ENCODE results near the gene ABCC8. TPM values are rescaled to one million over a fixed set of nuclear protein-coding genes. Genes with fewer than 3 reads are reported as not detected.

The ABCC8 gene
- total RNA-seq, 1 donor from 2014 or later, result 80.5 TPM

DNA sequence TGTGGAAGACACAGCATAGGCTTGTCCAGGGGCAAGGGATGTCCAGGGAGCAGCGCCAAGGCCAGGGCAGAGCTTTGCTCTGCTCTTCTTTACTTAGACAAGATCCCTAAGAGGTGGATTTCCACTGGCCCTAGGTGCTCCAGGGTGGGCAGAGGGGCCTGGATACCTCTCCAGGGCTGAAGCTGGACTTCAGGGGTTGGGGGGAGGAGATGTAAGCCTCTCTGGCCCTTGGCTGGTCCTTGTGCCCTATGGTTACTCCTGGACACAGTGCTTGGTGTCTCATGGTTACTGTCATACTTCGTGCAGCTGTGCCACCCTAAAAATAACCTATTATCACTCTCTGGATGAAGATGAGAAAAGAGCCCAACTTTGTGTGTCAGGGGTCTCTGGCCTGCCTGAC lies 75.3 kb downstream of the ABCC8 start:
- TF ChIP-seq, protein P1, sequence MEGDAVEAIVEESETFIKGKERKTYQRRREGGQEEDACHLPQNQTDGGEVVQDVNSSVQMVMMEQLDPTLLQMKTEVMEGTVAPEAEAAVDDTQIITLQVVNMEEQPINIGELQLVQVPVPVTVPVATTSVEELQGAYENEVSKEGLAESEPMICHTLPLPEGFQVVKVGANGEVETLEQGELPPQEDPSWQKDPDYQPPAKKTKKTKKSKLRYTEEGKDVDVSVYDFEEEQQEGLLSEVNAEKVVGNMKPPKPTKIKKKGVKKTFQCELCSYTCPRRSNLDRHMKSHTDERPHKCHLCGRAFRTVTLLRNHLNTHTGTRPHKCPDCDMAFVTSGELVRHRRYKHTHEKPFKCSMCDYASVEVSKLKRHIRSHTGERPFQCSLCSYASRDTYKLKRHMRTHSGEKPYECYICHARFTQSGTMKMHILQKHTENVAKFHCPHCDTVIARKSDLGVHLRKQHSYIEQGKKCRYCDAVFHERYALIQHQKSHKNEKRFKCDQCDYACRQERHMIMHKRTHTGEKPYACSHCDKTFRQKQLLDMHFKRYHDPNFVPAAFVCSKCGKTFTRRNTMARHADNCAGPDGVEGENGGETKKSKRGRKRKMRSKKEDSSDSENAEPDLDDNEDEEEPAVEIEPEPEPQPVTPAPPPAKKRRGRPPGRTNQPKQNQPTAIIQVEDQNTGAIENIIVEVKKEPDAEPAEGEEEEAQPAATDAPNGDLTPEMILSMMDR (conservative IDR thresholded peaks at IDR 0.05), result no peak
- H3K27me3 Mint-ChIP-seq, result peaks cover 6% of the 10 kb centered on the region

DNA sequence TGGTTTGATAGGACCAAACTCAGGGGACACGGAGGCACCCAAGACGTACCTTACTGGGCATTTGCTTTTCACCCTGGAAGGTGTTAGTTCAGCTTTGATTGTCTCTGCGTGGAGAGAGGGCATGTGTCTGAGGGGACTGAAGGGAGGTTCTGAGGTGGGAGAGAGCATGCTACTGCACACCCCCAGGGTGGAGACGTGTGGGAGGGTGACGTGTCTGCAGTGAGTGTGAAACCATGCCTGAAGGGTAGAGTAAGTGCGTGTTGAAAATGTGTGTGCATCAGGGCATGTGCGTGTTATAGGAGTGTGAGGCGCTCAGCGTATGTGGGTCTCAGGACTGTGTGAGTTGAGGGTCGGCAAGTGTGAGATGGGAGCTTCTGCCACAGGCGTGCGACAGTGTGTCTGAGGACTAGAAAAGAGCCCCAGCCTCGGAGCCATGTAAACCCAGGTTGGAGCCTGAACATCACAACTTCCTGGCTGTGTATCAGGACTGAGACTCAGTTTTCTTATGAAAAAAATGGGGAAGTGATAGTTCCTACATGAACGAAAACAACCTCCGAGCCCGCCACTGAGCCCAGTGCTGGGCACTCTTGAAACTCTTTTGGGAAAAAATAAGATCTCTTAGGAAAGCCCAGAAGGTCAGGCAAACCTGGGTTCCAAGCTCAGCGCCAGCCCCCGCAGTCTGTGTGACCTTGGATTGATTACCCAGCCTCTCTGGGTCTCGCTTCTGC lies 76.4 kb downstream of the ABCC8 start:
- H3K27me3 Mint-ChIP-seq, result peaks cover 6% of the 10 kb centered on the region
- no peaks in the 10 kb centered on the region for H3K4me1 Mint-ChIP-seq (ENCODE audit: unreplicated experiment)
- TF ChIP-seq, protein P1 (conservative IDR thresholded peaks at IDR 0.05), result no peak
- H3K27ac Mint-ChIP-seq, result no peak overlapping the region
- no peak overlapping the region for H3K4me3 Mint-ChIP-seq
- H3K9me3 Mint-ChIP-seq, result no peaks in the 10 kb centered on the region
- H3K36me3 Mint-ChIP-seq, result no peaks in the 10 kb centered on the region
- no peak for DNase-seq (ENCODE audit: extremely low spot score, unreplicated experiment)

More for the DNA sequence above, 75.3 kb downstream of the ABCC8 start:
- Mint-ChIP-seq H3K9me3 (no peaks in the 10 kb centered on the region), H3K4me3 (no peak overlapping the region), H3K27ac (no peak overlapping the region), H3K4me1 (ENCODE audit: unreplicated experiment) (peaks cover 8% of the 10 kb centered on the region), H3K36me3 (no peaks in the 10 kb centered on the region)
- no peak for DNase-seq (ENCODE audit: extremely low spot score, unreplicated experiment)

DNA sequence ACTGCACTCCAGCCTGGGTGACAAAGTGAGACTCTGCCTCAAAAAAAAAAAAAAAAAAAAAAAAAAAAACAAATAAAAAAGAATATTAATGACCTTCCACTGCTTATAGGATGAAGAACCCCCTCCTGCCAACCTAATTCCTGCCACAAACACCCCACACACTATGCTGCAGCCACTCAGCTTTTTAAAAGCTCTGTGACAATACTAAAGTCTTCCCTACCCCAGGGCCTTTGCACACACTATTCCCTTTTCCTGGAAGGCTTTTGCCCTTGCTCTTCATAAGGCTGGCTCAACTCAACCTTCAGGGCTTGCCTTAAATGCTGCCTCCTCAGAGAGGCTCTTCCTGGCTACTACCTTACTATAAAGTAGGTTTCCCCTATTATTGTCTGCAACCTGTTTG lies 77.4 kb downstream of the ABCC8 start:
- H3K9me3 Mint-ChIP-seq, result no peaks in the 10 kb centered on the region
- no peak for DNase-seq (ENCODE audit: extremely low spot score, unreplicated experiment)
- H3K27me3 Mint-ChIP-seq, result peaks cover 6% of the 10 kb centered on the region
- no peaks in the 10 kb centered on the region for H3K36me3 Mint-ChIP-seq
- no peak overlapping the region for H3K27ac Mint-ChIP-seq
- no peak overlapping the region for H3K4me3 Mint-ChIP-seq
- H3K4me1 Mint-ChIP-seq (ENCODE audit: unreplicated experiment), result no peaks in the 10 kb centered on the region
- TF ChIP-seq, protein P1 (conservative IDR thresholded peaks at IDR 0.05), result no peak

DNA sequence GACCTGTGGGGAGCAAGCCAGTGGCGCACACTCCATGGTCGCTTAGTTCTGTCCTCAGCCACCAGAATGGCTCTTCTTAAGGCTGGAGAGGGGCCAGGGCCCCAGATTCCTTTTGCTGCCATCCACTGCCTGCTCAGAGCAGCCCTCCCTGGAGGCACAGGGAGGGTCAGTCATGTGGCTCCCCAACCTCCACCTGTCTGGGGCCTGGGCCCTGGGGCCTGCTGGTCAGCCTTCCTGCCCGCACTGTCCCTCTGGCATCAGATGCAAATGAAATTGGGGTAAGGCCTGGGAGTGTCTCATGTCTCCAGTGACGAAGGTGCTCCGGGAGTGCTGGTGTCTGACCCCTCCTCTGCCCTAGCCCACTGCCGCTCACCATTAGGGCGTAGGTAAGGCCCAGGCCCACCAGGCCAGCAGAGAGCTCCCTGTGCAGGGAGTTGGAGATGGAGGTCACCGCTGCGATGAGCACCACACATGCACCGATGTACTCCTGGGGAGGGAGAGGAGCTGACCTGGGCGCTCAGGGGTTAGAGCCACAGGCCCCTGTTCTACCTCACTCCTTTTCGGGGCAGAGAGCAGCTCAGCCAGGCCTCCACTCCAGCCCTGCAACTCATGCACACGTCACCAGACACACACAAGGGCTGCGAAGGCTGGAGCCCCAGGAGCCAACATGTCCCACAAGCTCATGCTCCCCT lies 79.2 kb downstream of the ABCC8 start:
- Mint-ChIP-seq H3K27me3 (peaks cover 6% of the 10 kb centered on the region), H3K27ac (no peak overlapping the region), H3K4me1 (ENCODE audit: unreplicated experiment) (no peaks in the 10 kb centered on the region), H3K36me3 (no peaks in the 10 kb centered on the region), H3K9me3 (no peaks in the 10 kb centered on the region), H3K4me3 (no peak overlapping the region)
- TF ChIP-seq, protein P1 (conservative IDR thresholded peaks at IDR 0.05), result no peak
- DNase-seq (ENCODE audit: extremely low spot score, unreplicated experiment), result no peak

DNA sequence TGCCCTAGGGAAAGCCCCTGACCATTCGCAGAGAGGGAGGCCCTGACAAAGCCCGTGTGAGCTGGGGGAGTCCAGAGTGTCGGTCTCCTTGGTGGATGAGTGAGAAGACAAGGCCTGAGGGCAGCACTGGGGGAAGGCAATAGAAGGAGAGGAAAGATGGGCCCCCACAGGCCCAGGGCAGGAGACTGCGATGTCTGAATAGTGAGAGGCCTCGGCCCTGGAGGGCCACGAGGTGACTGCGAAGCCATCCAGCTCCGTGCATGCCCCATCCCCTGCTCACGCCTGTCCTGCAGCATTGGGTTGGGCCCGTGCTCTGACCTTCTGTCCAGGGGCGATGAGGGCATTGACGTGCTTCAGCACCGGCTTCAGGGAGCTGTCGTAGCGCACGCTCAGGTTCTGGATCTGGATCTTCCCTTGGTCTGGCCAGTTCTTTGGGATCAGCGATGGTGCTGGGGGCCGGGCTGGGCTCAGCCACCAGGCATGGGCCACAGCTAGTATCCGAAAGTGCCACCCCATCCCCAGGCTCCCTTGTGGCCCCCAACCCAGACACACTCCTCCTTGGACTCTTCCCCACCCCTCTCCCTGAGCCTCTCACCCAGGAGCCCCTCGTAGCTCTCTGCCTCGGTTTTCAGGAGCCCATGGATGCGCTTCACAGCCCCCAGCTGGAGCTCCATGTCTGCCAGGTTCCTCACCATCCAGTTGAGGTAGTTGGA lies 79.9 kb downstream of the ABCC8 start:
- Mint-ChIP-seq H3K4me1 (ENCODE audit: unreplicated experiment) (no peaks in the 10 kb centered on the region), H3K27me3 (peaks cover 6% of the 10 kb centered on the region), H3K27ac (no peak overlapping the region), H3K4me3 (no peak overlapping the region), H3K36me3 (no peaks in the 10 kb centered on the region), H3K9me3 (no peaks in the 10 kb centered on the region)
- TF ChIP-seq, protein P1 (conservative IDR thresholded peaks at IDR 0.05), result no peak
- DNase-seq (ENCODE audit: extremely low spot score, unreplicated experiment), result no peak

Data from type B pancreatic cell (in vitro differentiated cells).